Measurements from ENCODE around the gene PCTP. TPM values are rescaled to one million over a fixed set of nuclear protein-coding genes. Genes with fewer than 3 reads are reported as not detected.

The PCTP gene
- total and polyA plus RNA-seq, 9 of the 15 experiments (the other 6 are each of a cell fraction or from before 2014, with no cell fraction given): 10.9 to 62.3 (median 41.2) TPM

GRCh38 chr17:55818451-55819375, 67.9 kb downstream of the PCTP start:
- FAIRE-seq (no peak), DNase-seq (ENCODE audit: extremely low read depth in 1 of 4, low spot score in 3 of 4) (no peak), ATAC-seq (no peak)
- ChIA-PET POLR2A (no interaction called here), CTCF (ENCODE audit: low intra/inter-chr PET ratio) (no interaction called here)
- no peaks in the 10 kb centered on the region; the same call in 1 of the 2 replicates for H3K9me3 ChIP-seq (replicated peaks; ENCODE audit: control insufficient read depth, insufficient read depth, low read depth, low read length)
- H3K4me3 ChIP-seq: no peak overlapping the region
- no peaks in the 10 kb centered on the region for H4K20me1 ChIP-seq (replicated peaks; ENCODE audit: control insufficient read depth, insufficient read depth, low read length)
- peak overlapping the region; percentile 92; the same call in 1 of the 3 replicates for H3K27ac ChIP-seq (ENCODE audit: extremely low read depth, low read depth, low read length)
- no TSS peak for BruUV-seq (replicated peaks)
- H3K9ac ChIP-seq (ENCODE audit: insufficient read depth in 1 of 2, low read depth in 2 of 2, low read length in 2 of 2): no peak overlapping the region
- intact Hi-C loops (cut with micrococcal nuclease) (loop anchor here (5.0 kb wide), 2 partner anchors 36 to 81 kb away; no protein-coding TSS in a partner anchor), in situ Hi-C loops (cut with MboI) (no loop called here)
- peaks cover 15 to 49% of the 10 kb centered on the region in 2 experiments; a peak in 4 of 5 replicates for H3K4me1 ChIP-seq (replicated peaks in 1 of 2; ENCODE audit: control insufficient read depth in 2 of 2, insufficient read depth in 2 of 2, low read length in 2 of 2)
- no peaks in the 10 kb centered on the region for H3K9me1 ChIP-seq (ENCODE audit: control insufficient read depth, insufficient read depth, low read length)
- no peak overlapping the region for H2AFZ ChIP-seq (ENCODE audit: low read depth, low read length)
- 92% methylated on average over 1 of the region's 5 CpGs for WGBS (ENCODE audit: insufficient coverage, low coverage, missing lambda C conversion rate)
- H3K79me2 ChIP-seq (ENCODE audit: control insufficient read depth, insufficient read depth, low read length): no peaks in the 10 kb centered on the region
- no peaks in the 10 kb centered on the region for H3K36me3 ChIP-seq (ENCODE audit: control insufficient read depth, insufficient read depth, low read length)
- no peaks in the 10 kb centered on the region for H3K27me3 ChIP-seq (ENCODE audit: control insufficient read depth in 2 of 2, insufficient read depth in 2 of 2, low read length in 2 of 2)
- H3K4me2 ChIP-seq (ENCODE audit: insufficient read depth, low read length): 0 out of 2 replicates have a peak overlapping the region, but pooled peaks have one; percentile 81
- TF ChIP-seq BACH1 (tag; IDR thresholded peaks at IDR 0.05) (0 out of 2 replicates have a peak, but pooled peaks have one; percentile 2), BHLHE40 (IDR thresholded peaks at IDR 0.05; ENCODE audit: low read length) (no peak), SAFB (IDR thresholded peaks at IDR 0.05; ENCODE audit: borderline replicate concordance, low read depth, low read length) (no peak), BCOR (IDR thresholded peaks at IDR 0.05) (peak; percentile 44; the same call in 1 of the 2 replicates), WHSC1 (IDR thresholded peaks at IDR 0.05; ENCODE audit: low read length) (peak; percentile 90), RBM25 (IDR thresholded peaks at IDR 0.05; ENCODE audit: low read depth, low read length, severe bottlenecking) (peak; percentile 69), ZNF699 (CRISPR knock-in tag; IDR thresholded peaks at IDR 0.05; ENCODE audit: insufficient replicate concordance) (no peak)
